AG04449 (cell line): ENCODE data around the gene SLC16A3.

Experiments
- CTCF ChIA-PET: fragments of 350-600 bp; formaldehyde crosslinking; extraction: SDS; loops from one replicate; lab custom pipeline; 2021; ENCODE audit warnings: antibody characterized with exemption; lab: Yijun Ruan, JAX
- POLR2A ChIA-PET: fragments of 400-600, 350-600 bp; formaldehyde crosslinking; extraction: SDS; loops from one replicate; lab custom pipeline; 2020; ENCODE audit warnings: antibody characterized with exemption, inconsistent platforms; lab: Yijun Ruan, JAX
- DNase-seq: peaks from one replicate; pipeline ENCODE4 v3.0.0-alpha.2; 2010; ENCODE audit warnings: low read depth, low spot score
- H3K4me3 ChIP-seq: 2 replicates; pipeline ENCODE4 v1.5.1; 2011; ENCODE audit warnings: low read depth, mild to moderate bottlenecking, control low read depth, low read length
- TF ChIP-seq, protein P1 (sequence below): IDR thresholded peaks from one replicate; pipeline ENCODE4 v1.5.1; 2011; ENCODE audit warnings: mild to moderate bottlenecking, moderate library complexity, low read length, control low read depth, inconsistent platforms; ENCODE audit not compliant: insufficient read depth; ENCODE audit errors: missing control alignments

Gene SLC16A3

DNA sequence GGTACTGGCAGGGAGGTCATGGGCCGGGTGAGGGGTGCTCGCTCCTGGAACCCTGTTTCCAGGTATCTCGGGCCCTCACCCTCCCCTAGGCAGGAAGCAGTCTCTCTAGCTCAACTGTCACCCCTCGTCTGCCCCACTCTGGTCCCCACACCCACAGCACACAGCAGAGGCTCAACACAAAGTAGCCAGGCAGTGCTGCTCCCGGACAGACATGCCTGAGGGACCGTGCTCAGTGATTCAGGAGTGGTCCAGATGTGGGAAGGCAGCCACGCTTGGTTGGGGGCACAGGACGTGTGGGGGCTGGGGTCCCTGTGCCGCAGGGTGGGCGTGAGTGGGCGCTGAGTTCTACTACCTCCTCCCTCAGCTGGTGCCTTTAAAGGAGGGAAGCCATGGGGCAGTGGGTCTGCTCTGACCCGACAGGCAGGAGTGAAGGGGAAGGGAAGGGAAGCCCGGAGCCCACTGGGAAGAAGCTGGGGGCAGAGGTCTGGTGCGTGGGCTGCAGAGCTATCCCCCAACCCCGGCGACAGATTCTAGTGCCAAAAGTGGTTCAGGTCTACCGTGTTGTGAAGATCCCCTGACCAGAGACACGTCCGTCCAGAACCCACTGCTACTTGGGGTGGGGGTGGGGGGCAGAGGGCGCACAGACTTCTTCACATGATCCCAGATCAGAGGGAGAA is 11.8 kb downstream of the SLC16A3 start:
- no peak overlapping the region for H3K4me3 ChIP-seq
- TF ChIP-seq, protein P1, sequence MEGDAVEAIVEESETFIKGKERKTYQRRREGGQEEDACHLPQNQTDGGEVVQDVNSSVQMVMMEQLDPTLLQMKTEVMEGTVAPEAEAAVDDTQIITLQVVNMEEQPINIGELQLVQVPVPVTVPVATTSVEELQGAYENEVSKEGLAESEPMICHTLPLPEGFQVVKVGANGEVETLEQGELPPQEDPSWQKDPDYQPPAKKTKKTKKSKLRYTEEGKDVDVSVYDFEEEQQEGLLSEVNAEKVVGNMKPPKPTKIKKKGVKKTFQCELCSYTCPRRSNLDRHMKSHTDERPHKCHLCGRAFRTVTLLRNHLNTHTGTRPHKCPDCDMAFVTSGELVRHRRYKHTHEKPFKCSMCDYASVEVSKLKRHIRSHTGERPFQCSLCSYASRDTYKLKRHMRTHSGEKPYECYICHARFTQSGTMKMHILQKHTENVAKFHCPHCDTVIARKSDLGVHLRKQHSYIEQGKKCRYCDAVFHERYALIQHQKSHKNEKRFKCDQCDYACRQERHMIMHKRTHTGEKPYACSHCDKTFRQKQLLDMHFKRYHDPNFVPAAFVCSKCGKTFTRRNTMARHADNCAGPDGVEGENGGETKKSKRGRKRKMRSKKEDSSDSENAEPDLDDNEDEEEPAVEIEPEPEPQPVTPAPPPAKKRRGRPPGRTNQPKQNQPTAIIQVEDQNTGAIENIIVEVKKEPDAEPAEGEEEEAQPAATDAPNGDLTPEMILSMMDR, result no peak
- DNase-seq, result no peak
- ChIA-PET POLR2A (interaction anchor here (1.5 to 4.2 kb wide), 3 partner anchors 10 to 35 kb away, joined by 4 to 51 read pairs (median 40); partner anchors contain the start of gene SLC16A3), CTCF (interaction anchor here (0.9 to 10.9 kb wide), 5 partner anchors 28 to 210 kb away, joined by 3 to 95 read pairs (median 4); partner anchors contain the start of genes CCDC57 and SECTM1)

DNA sequence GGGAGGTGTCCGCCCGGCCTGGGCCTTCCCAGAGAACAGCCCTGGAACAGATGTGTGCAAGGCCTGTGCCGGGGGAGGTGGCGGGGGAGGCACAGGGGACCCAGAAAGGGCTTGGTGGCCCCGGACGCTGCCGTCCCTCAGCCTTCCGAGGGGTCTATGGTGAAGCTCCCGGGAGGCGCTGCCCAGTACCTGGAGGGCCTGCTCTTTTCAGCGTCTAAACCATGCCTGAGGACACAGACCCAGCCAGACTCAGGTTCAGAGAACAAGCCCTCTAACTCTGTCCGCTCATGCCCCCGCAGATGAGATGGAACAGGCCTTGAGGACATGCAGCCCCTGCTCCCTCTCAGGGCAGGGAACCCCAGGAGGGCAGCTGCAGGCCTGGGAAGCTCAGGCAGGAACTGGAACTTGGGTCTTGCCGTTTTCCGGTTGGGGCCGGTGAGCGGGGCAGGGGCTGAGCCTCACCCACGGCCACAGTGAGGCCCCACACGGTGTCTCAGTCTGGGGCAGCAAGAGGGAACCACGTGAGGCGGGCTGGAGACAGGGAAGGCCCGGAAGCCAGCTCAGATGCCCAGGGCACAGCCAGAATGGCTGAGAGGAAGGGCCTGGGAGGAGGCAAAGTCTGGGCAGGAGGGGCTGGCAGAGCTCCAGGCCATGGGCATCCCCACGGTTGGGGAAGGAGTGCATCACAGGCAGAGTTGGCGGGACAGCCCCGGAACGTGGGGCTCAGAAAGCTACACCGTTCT is 12.5 kb downstream of the SLC16A3 start:
- TF ChIP-seq, protein P1, result no peak
- no peak for DNase-seq
- POLR2A ChIA-PET, result interaction anchor here (0.5 to 4.2 kb wide), 5 partner anchors 7 to 143 kb away, joined by 3 to 51 read pairs (median 4); partner anchors contain the start of genes FASN and SLC16A3
- no peak overlapping the region for H3K4me3 ChIP-seq
- CTCF ChIA-PET, result interaction anchor here (1.1 to 10.9 kb wide), 7 partner anchors 11 to 211 kb away, joined by 3 to 95 read pairs (median 4); partner anchors contain the start of gene SECTM1

DNA sequence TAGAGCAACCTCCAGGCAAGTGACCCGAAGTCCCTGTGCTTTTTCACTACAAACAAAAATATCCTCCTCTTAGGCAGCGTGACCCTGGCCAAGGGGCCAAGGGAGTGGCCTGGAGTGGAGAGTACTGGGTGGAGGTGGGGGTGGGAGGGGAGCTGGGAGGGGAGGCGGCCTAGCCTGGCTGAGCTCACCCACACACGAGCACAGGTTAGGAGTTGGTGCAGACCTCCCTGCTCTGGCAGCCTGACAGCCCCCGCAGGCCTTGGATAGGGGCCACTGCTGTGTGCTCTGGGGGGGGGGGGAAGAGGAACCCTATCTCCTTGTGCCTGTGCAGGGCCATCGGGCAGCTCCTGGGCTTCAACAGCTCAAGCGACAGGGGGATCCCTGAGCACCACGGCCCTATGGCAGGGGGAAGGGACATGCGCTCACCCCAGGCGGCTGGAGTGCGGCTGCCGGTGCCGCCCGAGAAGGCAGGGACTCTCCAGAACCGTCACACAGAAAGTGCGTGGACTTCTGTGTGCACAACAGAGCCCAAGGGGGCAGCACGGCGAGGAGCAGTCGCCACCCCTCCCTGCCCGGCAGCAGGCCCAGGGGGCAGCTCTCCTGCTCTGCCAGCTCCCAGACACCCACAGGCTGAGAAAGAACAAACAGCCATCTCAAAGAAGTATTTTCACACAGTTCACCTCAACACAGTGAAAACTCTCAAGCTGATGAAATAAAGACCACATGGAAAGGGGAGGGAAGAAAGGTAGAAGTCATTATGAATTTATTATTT is 13.3 kb downstream of the SLC16A3 start:
- no peak overlapping the region for H3K4me3 ChIP-seq
- DNase-seq, result no peak
- CTCF ChIA-PET, result interaction anchor here (1.1 to 10.9 kb wide), 6 partner anchors 8 to 212 kb away, joined by 3 to 95 read pairs (median 4); no protein-coding TSS in a partner anchor
- TF ChIP-seq, protein P1, result no peak
- POLR2A ChIA-PET, result interaction anchor here (0.6 to 4.2 kb wide), 9 partner anchors 8 to 222 kb away, joined by 3 to 51 read pairs (median 4); partner anchors contain the start of genes FASN, RAC3 and SLC16A3

DNA sequence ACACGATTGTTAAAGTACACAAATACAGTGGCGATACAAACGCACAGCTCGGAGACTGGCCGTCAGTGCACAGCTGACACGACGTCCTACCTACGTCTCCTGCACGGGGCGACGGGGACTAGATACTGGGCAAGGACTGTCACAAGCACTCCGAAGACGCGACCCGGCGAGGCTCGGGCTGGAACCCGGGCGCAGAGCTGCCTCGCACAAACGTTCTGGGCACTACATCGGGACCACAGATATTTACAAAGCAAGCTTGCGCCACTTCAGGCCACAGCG is 13.8 kb downstream of the SLC16A3 start:
- no peak for DNase-seq
- ChIA-PET CTCF (interaction anchor here (1.1 to 10.9 kb wide), 5 partner anchors 9 to 212 kb away, joined by 3 to 95 read pairs (median 4); no protein-coding TSS in a partner anchor), POLR2A (interaction anchor here (0.6 to 4.2 kb wide), 8 partner anchors 9 to 223 kb away, joined by 3 to 51 read pairs (median 6); partner anchors contain the start of genes RAC3 and SLC16A3)
- TF ChIP-seq, protein P1, result no peak
- no peak overlapping the region for H3K4me3 ChIP-seq

DNA sequence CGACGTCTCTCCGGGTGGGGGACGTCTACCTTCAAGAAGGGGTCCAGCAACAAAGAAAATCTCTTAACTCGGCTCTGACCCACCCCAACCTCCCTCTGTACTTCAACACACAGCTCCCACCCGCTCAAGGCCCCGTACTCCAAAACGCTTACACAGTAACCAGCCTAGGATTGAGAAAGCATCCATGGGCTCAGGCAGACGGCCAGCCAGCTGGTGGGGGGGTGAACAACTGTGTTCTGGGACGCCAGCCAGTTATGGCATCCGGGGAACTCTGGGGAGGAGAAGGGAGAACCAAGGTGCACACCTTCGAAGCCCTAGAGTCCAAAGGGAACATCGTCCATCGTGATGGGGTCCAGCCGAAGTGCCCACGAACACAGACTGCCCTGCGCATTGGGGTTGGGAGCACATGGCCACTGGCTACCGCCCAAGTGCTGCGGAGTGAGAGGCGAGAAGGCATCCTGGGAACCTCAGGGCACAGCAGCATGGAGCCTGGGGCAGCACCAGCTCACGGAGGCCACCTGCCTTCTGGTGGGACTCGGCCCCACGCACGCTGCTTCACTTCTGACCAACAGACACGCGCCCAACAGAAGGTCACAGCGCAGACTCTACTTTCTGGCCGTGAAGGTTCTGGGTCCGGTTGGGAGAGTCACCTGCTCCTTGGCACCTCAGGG is 14.3 kb downstream of the SLC16A3 start:
- TF ChIP-seq, protein P1, result no peak
- ChIA-PET CTCF (interaction anchor here (1.4 to 10.9 kb wide), 3 partner anchors 9 to 109 kb away, joined by 4 to 95 read pairs (median 4); no protein-coding TSS in a partner anchor), POLR2A (interaction anchor here (0.6 to 4.2 kb wide), 7 partner anchors 9 to 223 kb away, joined by 3 to 51 read pairs (median 6); partner anchors contain the start of genes RAC3 and SLC16A3)
- peak; percentile 34 for DNase-seq
- no peak overlapping the region for H3K4me3 ChIP-seq
